ENCODE measurements around the gene CMTM4.
"Not testable (repeated sequence)": the region's sequence is repeated elsewhere in the genome, so short reads cannot be mapped to it uniquely, and the experiment has no call there.

CMTM4 gene

DNA sequence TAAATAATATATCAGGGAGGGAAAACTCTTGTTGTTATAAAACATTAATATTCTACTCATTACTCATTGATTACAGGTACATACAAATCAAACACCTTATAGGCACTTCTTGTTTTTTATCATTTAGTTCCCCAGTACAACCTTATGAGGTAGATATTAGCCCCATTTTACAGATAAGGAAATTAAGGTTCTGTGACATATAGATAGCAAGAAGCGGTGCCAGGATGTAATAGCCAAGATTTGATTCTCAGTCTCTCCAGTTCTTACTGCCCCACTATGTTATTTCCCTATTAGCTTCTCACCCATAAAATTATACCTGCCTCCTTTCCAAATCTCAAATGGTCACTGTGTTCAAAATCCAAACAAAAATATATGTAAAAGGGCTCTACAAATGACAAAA is 55.2 kb downstream of the CMTM4 start:
- no peak for DNase-seq (ENCODE audit: low read depth in 2 of 2)

DNA sequence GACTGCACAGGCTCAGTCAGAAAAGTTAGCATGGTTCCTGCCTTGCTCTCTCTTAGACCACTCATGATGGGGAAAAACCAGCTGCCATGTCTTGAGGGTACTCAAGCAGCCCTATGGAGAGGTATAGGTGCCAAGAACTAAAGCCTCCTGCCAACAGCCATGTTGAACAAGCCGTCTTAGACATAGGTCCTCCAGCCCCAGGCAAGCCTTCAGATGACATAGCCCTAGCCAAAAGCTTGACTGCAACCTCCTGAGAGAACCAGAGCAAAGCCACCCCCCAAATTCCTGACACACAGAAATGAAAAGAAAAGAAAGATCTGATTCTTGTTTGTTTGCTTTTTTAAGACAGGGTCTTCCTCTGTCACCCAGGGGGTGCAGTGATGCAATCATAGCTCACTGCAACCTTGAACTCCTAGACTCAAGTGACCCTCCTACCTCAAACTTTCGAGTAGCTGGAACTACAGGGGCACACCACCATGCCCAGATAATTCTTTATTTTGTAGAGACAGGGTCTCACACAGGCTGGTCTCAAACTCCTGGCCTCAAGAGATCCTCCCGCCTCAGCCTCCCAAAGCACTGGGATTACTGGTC is 55.7 kb downstream of the CMTM4 start:
- DNase-seq (ENCODE audit: low read depth in 2 of 2) = no peak

DNA sequence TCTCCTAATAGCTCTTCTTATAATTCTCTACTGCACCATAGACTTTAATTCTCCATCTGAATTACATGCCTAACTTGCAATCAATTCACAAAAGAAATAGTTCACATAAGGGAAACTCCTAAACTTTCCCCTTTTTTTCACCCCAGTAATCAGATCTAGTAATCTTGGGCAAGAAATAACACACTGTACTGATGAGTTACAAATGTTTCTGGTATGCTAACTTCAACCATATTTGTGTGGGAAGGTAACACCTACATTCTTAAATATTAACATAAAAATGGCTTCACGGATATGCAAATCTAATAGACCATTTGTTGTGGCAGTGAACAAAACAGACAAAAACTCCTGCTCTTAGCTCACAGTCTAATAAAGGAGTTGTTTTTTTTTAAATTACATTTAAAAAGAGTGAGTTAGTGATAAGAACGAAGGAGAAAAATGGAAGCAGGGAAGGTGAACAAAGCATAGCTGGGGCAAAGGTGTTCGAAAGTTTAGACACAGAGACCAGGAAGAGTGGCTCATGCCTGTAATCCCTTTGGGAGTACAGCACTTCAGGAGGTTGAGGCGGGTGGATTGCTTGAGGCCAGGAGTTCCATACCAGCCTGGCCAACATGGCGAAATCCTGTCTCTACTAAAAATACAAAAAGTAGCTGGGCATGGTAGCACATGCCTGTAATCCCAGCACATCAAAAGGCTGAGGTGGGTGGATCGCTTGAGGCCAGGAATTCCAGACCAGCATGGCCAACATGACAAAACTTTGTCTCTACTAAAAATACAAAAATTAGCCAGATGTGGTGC is 57.3 kb downstream of the CMTM4 start:
- no peak for DNase-seq (ENCODE audit: low read depth in 2 of 2)

DNA sequence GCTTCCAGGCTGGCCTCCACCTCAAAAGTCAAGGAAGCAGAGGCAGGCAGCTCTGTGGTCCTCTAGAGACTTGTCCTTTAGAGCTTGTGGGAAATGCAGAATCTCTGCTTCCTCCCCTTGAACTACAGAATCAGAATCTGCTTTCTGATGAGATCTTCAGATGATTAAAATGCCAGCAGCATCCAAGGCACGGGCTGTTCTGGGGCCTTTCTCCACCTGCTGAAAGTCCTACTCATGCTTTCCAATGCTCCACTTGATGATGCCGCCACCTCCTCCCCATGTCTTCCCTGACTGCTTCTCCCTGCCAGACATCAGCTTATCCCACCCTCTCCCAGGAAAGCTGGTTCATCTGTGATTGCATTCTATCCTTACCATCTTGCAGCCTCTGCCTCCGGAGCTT is 58.7 kb downstream of the CMTM4 start:
- DNase-seq (ENCODE audit: low read depth in 2 of 2) = no peak

DNA sequence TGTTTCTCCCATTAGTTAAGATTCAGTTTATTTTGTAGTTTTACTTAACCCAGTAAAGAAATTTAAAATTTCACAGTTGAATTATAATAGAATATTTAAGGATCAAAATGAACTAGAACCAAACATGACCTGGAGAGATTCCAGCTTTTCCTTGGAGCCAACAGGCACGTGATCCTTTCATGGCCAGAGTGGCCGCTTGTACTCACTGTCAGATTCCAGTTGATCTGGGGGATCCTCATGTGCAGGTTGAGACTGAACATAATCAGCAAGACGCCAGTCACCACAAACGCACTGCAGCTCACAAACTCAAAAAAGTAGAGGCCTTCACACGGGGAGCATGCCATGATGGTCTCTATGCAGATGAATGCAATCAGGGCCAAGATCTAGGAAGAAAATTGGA is 60.3 kb downstream of the CMTM4 start:
- DNase-seq (ENCODE audit: low read depth in 2 of 2) = no peak

DNA sequence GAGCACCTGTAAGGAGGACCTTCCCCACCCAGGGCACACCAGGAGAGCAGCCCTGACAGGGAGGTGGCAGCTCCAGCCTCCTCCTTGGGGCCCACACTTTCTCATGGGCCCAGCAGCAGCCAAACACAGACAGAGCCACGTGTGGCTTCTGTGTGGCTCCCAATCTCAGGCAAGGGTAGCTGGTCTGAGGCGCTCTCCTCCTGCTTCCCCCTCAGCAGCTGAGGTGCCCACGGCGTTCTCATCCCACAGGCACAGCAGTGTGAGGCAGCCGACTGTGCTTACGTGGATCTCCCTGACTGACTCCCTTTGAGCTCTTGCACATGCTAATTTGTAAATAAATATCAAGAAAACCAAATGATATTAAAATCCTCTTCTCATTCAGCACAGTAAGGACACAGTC is 61.1 kb downstream of the CMTM4 start:
- no peak for DNase-seq (ENCODE audit: low read depth in 2 of 2)

DNA sequence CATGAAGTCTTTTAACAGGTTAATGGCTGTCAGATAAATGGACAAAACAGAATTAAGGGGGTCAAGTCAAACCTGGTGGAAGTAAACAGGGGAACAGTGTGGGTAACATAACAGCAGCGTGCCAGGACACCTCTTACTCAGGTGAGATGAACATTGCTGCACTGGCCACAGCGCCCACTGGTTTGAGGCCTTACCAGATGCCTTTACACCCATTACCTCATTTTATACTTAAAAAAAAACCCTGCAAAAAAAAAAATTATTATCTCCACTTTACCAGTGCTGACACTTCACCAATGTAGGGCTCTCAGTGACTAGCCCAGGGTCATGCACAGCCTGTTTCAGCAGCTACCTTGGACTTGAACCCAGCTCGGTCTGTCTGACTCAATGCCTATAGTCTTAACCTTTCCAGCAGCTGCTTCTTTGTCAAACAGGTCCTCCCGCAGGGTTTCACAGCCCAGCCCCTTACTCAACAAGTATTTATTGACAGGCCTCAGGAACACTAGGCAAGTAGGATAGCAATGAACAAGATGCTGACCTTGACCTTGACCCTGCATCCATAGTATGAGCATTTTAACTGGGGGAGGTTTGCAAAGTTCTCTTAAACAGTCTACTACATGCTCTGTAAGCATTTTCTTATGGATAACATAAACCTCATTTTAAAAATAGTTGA is 61.9 kb downstream of the CMTM4 start:
- DNase-seq (ENCODE audit: low read depth in 2 of 2) = no peak

DNA sequence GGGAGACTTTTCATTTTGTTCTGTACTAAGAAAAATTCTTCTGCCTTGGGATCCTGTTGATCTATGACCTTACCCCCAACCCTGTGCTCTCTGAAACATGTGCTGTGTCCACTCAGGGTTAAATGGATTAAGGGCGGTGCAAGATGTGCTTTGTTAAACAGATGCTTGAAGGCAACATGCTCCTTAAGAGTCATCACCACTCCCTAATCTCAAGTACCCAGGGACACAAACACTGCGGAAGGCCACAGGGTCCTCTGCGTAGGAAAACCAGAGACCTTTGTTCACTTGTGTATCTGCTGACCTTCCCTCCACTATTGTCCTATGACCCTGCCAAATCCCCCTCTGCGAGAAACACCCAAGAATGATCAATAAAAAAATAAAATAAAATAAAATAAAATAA is 65.0 kb downstream of the CMTM4 start:
- DNase-seq (ENCODE audit: low read depth in 2 of 2) = not testable (repeated sequence)

DNA sequence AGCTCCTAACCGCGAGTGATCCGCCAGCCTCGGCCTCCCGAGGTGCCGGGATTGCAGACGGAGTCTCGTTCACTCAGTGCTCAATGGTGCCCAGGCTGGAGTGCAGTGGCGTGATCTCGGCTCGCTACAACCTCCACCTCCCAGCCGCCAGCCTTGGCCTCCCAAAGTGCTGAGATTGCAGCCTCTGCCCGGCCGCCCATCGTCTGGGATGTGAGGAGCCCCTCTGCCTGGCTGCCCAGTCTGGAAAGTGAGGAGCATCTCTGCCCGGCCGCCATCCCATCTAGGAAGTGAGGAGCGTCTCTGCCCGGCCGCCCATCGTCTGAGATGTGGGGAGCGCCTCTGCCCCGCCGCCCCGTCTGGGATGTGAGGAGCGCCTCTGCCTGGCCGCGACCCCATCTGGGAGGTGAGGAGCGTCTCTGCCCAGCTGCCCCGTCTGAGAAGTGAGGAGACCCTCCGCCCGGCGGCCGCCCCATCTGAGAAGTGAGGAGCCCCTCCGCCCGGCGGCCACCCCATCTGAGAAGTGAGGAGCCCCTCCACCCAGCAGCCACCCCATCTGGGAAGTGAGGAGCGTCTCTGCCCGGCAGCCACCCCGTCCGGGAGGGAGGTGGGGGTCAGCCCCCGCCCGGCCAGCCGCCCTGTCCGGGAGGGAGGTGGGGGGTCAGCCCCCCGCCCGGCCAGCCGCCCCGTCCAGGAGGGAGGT is 65.8 kb downstream of the CMTM4 start:
- not testable (repeated sequence) for DNase-seq (ENCODE audit: low read depth in 2 of 2)

DNA sequence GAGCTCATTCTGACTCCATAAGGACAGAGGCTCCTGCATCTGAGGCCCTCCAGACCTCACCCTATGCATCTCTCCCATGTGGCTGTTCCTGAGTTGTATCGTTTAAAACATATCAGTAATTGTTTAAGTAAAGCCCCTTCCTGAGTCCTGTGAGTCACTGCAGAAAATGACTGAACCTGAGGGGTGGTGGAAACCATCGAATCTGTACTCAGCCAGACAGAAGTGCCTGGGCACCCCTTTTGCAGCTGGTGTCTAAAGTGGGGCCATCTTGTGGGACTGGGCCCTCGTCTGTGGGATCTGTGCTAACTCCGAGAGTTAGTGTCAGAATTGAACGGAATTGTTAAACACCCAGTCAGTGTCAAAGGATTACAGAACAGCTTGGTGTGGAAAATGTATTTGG is 66.7 kb downstream of the CMTM4 start:
- DNase-seq (ENCODE audit: low read depth in 2 of 2) = no peak

DNA sequence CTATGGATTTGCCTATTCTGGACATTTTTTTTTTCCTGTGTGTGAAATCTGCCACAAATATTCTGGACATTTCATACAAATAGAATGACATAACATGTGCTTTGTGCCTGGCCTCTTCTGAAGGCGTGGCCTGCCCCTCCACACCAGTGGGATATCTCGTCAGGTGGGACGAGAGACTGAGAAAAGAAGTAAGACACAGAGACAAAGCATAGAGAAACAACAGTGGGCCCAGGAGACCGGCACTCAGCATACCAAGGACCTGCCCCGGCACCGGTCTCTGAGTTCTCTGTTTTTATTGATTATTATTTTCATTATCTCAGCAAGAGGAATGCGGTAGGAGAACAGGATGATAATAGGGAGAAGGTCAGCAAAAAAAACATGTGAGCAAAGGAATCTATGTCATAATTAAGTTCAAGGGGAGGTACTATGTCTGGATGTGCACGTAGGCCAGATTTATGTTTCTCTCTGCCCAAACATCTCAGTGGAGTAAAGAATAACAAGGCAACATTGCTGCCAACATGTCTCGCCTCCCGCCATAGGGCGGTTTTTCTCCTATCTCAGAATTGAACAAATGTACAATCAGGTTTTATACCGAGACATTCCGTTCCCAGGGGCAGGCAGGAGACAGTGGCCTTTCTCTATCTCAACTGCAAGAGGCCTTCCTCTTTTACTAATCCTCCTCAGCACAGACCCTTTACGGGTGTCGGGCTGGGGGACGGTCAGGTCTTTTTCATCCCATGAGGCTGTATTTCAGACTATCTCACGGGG is 68.7 kb downstream of the CMTM4 start:
- DNase-seq (ENCODE audit: low read depth in 2 of 2) = not testable (repeated sequence)

DNA sequence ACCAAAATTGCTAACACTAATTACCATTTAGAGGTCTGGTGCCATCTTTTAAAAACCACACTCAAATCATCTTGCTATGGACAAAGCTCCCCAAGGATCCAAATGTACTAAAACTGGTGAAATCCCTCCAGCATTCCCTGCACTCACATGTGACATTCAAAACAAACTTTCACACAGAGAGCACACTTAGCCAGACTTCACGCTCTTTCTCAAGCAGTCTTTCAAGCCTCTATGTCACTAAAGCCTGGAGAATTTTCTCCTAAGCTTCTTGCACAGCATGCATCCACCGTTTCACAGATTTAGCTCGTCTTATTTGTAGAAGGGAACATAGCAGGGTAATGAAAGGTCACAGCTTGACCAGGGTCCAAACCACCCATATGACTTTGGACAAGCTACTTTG is 72.8 kb downstream of the CMTM4 start:
- DNase-seq (ENCODE audit: low read depth in 2 of 2) = no peak

DNA sequence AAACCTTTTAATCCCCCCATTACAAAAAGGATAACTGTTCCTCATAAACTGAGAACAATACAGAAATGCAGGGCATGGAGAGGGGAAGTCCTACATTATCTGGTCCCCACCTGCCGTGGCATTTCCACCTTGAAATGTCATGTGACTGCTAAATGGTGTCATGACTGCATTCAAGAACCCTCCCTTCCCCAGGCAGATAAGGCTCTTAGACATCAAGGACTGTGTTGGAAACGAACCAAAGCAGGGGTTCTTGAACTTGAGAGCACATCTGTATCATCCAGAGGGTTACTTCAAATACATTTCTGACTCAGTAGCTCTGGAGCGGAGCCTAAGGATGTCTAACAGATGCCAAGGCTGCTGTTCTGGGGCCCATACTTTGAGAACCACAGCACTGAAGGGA is 73.7 kb downstream of the CMTM4 start:
- DNase-seq (ENCODE audit: low read depth in 2 of 2) = no peak

DNA sequence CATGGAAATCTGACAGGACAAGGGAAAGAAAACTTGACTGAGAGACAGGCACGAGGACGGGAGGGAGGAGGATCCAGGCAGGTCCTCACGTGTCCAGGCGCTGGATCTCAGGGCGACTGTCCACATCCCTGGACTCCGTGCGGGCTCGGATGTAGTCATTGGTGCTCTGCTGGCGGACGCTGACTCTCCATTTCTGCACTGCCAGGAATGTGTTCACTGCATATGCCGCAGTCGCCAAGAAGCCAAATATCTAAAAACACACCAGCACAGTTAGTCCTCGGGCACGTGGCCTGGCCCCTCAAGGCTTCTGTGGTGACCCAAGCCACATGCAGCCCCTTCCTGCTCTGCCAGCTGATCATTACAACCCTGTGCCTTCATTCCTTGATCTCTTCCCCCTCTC is 74.6 kb downstream of the CMTM4 start:
- DNase-seq (ENCODE audit: low read depth in 2 of 2) = no peak

DNA sequence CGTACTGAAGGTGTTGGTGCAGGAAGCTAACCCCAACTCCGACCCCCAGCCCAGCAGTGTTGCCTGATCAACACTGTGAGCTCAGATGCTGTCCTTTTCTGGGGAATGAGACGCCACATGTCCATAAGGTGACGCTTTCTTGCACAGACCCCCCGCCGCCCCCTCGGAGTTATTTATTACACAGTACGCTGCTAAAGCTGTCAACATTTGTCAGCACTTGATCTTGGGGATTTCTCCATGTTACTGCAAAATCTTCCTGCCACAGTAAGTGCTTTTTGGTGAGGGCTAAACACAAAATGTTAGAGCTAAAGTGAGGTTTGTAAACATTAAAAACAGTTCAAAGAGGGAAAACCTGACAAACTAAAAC is 76.1 kb downstream of the CMTM4 start:
- DNase-seq (ENCODE audit: low read depth in 2 of 2) = no peak

DNA sequence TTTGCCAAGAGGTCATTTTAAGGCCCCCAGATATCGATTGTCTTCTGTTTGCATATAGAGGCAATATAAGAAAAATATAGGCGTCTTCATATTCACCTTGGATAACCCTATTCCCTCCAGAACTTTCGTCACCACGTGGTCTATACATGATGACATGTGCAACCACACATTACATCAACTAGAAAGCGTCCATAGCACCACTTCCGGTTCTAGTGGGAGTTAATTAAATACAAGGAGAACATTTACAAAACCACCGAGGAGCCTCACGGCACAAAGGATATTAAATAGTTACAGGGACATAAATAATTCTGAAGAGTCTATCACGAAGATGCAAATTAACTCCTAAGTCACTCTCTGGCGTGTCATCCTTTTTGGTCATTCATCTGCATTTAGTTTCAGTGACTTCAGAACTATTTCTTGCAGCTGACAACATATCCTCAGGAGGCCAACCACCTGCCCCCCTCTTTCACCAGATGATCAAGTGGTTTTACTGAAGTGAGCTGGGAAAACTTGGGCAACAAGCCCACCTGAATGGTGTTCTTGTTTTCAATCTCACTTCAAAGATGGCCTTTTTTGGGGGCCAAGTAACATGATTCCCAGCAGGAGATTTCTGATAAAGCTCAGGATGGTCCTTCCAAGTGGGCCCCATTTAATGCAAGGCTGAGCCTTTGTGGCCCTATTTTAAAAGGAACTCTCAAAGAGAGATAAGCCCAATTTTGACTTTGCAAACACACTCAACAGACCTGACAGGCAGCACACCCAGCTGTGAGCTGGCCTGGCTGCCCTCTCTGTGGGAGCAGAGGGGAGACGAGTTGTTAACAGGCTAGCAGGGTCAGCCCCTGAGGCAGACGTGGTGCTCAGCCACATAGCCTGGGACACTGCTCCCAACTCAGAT is 76.8 kb downstream of the CMTM4 start:
- no peak for DNase-seq (ENCODE audit: low read depth in 2 of 2)

DNA sequence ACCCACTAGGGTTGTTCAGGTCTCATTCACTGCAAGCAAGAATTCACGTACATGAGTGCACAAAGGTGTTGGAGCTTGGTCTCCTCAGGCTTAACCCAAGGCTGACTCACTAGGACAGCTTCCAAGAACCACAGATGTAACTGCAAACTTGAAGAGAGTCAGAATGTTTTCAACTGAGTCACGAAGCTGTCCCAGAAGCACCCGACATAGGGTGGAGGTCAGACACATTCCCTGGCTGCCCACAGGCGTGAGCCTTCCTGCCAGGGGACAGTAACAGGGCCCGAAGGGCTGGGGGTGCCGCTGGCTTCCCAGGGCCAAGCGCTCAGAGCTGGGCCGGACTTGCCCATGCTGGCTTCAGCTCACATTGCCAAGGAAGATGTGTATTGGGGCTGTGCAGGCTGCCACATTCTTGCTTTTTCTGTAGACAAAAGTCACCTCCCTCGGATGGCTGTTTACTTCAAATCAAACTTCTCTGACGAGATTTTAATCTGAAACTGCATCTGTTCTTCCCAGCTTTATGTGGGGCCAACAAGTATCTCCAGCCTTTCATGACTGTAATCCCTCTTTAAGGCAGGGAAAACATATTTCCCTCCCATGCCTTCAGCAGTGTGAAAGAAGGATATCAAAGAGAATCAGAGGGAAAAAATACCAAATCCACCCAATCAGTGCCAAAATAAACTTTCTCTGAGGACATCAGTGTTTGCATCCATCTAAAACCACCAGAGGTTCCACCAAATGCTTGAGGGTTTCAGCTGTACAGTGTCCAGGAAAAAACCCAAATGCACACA is 77.8 kb downstream of the CMTM4 start:
- DNase-seq (ENCODE audit: low read depth in 2 of 2) = no peak

DNA sequence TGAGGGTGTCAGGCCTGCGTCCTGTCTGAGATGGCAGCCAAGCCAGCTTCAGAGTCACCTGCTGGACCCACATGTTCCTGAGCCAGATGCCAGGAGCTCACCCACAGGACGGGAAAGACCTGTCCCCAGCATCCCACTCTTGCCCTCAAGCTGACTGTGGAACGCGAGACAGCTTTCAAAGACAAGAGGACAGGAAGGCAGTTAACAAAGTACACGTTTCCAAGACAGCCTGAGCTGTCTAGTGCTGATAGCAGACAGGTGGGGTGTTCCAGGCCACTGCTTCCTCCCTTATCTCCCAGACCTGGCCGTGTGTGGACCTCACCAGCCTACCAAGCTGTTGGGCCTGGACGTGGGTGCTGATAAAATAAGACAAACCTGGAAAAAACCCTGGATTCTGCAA is 78.8 kb downstream of the CMTM4 start:
- no peak for DNase-seq (ENCODE audit: low read depth in 2 of 2)

DNA sequence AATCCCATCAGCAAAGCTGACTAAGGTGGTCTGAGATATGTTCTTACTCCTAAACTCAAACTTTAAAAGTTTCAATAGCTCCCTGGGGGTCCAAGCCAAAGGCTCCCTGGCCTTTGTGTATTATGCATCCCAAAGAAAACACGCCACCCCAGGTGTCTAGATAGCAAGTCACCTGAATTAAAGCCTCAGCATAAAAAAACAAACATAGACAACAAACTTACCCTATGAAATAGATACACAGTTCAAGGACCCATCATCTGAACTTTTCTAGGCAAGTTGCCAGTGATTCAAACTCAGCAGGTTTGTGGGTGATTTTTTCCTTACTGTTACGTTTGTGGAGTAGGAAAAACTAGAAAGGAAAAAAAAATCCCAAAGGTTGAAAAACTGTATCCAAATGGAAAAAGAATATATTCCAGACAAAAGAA is 79.5 kb downstream of the CMTM4 start:
- DNase-seq (ENCODE audit: low read depth in 2 of 2) = no peak

DNA sequence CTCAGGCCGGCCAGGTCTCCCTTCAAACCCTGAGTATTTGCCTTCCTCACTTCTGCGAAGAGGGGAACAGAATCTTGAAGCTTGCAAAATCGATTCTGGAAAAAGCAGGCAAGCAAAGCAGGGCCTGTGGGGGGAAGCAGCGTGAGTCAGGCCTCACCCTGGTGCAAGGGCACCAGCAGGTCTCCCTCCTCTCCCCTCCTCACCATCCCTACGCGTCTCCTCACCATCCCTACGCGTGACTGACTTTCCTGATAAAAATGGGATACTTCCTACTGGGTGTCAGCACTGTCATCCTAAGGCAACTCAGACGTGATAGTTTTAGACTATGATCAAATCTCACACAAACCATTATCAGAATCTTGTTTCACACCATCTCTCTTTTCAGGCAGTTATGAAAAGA is 80.0 kb downstream of the CMTM4 start:
- no peak for DNase-seq (ENCODE audit: low read depth in 2 of 2)
